HPDE6-E6E7 (cell line): ENCODE measurements around the gene SORCS3.

Experiments
- DNase-seq: peaks from one replicate; pipeline ENCODE4 v3.0.0; 2011; ENCODE audit warnings: missing footprints; ENCODE audit errors: extremely low spot score

The SORCS3 gene

DNA sequence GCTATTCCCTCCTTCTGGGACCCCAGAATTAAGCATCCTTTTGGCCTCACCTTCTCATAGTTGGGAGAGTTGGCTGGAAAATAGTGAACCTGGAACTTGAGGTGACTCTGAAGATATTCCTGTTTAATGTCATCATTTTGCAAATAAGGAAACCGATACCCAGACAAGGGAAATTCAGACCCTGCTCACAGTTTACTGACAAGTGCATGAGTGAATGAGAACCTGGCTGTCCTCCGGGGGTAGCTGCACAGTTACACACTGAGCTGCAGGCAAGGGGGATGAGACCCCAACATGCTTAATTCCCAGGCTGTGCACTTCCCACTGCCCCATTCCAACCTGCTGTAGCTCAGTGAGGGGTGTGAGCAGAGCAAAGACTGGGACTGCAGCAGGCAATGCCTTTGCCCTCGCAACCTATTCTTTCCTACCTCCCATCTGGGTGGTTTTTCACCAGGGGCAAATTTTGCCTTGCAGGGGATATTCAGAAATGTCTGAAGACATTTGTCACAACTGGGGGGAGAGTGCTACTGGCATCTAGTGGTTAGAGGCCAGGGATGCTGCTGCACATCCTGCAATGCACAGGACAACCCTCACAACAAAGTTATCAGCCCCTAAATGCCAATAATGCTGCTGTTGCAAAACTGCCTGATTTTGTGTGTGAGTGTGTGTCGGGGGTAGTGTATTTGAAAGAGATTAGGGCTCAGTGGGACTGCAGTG lies 136.2 kb downstream of the SORCS3 start:
- DNase-seq, result no peak

DNA sequence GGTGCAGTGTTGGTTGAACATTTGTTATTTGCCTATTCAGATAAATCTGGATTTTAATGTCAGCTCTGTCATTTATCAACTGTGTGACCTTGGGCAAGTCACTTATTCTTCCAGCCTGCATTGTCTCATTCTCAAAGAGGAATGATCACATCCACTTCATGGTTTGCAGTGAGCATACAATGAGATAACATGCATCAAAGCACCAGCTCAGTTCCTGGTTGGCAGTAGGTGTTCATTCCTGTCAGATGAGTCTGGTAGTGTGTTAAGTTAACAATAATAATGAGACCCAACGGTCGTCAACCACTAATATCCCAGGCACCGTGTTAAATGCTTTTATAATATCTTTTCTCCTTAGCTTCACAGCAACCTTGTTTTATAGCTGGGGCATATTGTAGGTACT lies 137.3 kb downstream of the SORCS3 start:
- DNase-seq, result no peak

DNA sequence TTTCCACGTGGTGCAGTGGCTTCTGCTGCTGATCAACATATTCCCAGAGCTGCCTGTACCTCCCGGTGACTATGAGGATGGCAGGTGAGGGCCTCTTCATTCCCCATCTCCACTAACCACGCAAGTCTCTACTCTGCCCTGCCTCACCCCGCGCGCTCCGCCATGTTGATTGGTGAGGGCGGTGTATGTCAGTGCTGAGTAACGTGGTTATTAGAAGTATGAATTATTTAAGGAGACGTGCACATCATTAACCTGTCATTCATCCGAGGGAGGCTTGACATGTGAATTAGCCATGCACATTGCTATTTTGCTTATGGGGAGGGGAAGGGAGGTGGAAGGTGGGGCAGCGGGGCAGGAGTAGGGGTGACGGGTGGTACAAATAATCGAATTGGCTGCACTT lies 138.6 kb downstream of the SORCS3 start:
- DNase-seq, result no peak

DNA sequence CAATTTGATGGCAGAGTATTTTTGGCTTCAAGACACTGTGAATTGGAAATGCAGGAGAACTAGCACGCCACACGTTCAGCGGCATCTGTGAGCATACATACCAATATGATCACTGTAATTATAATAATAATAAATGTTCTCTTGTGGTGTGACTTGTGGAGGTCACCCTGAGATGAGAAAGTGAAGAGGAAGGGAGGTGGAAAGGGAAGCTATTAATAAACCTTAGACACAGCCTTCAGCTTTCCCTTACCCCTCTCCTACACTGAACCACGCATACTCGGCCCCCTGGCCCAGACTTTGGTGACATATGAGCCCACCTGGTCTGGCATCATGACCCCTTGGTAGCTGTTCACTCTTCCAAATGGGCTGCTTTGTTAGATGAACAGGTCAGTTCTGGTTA lies 139.1 kb downstream of the SORCS3 start:
- DNase-seq, result no peak

DNA sequence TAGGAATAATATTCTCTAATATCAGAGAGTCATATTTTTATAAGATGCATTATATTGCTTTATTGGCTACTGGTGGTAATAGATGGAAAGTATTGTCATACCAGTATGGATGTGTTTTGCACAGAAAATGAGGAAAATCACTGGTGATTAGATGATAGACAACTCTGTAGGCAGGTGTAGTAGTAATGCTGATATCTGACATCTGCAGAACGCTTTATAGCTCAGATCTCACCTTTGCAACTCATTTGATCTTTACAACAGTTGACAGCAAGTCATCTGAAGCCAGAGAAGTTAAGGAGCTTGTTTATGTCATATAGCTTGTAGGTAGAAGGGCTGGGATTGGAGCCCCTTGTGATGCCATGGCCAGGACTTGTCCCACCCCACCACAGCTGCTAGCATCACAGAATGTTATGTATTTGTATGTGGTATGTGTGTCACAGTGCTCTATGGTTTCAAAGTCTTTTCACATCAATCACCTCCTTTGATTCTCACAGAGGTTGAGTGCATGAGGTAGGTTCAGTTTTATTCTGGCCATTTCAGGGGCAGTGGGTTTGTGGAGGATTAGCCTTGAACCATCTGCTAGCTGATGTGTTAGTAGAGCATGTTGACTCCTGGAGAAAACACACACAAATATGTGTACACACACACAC lies 140.0 kb downstream of the SORCS3 start:
- no peak for DNase-seq

DNA sequence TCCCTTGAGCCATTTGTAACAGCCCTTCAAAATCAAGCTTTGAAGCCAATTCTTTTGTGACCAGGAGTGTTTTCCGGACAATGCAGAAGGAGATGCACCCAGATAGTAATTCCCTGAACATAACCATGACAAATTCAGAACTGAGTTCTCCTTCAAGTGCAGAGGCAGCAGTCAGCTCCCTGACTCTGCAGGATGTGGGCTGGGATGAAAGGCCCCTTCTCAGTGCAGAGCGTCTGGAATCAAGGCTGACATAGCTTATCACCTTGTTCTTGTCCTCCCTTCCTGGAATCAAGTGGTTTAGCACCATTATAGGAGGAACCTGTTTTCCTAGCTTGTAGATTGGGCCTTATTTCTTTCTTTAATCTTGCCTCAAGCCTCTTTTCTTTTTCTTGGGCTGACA lies 143.4 kb downstream of the SORCS3 start:
- no peak for DNase-seq

DNA sequence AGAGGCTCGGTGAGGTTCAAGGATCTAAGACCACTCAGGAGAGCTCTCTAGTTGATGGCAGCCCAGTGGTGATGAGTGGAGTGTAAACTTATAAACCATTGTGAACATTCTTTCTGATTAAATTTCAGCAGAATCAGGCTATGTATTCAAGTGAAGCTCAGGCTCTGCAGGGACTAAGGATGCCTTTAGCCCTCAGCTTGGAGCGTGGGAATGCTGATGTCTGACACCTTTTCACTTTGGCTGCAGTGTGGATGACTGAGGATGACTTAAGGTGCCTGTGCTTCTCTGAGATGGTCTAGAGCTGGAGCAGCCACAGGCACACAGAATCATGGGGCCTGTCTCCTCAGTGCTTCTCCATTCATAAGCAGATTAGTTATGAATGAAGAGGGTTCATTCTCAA lies 150.4 kb downstream of the SORCS3 start:
- DNase-seq, result no peak

DNA sequence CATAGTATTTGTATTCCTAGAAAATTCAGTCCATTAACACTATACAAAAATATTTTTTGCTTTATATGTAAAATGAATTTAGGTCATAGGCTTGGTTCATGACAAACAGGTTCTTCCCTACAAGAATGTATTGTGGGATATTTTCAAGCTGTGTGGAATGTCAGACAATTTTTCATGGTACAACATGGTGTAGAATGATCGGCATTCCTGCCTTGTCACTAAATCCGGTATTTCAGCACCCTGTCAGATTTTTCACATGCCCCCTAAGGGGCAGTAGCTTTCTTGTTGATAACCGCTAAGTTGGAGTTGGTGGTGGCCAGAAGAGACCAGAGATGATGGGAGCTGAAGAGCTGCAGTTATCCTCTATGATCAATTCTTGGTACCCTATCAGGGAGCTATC lies 154.3 kb downstream of the SORCS3 start:
- no peak for DNase-seq

DNA sequence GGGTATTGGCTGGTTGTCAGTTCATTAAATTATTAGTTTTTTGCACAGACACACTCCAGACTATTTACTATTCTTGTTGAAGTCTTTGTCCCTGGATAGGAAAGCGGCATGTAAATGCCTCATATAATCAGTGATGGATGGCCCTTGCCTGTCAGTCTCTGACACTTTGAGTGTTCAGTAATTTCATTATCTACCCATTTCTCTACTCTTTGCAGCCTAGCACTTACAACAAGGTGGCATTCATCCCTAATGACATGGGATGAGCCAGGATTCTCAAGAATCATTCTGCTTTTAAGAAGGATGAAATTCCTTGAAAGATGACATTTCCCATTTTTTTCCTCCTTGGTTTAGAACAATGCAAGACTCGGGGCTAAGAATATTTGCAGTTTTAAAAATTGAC lies 155.7 kb downstream of the SORCS3 start:
- DNase-seq, result no peak

DNA sequence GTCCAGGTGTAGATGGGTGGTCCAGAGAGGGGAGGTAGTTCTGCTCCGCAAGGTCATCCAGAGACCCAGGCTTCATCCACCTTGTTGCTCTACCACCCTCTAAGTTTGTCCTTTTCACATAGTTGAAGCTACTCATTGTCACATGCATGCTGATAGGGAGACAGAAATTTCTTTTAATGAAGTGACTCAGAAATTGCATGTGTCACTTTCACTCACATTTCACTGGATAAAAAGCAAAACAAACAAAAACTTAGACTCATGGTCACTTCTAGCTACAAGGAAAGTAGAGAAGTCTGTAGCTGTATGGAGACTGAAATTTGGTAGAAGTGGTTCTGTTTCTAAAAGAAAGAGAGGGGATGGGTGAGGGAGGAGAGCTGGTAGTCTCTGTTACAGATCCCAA lies 161.9 kb downstream of the SORCS3 start:
- DNase-seq, result no peak

DNA sequence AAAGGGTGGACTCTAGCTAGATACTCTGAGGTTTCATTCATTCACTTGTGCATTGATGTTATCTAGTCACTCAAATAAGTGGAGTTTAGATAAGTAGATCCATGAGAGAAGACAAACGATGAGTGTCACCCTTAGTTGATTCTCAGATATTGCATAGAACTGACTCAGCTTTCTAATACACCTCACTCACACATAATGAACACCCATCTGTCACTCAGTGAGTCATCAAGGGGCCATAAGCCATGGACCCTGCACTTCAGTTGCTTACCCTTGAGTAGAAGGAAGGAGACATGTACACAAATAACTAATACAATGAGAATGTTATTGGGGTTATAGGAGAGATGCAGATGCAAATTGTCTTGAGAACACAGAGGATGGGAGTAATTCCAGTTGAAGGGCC lies 163.8 kb downstream of the SORCS3 start:
- no peak for DNase-seq

DNA sequence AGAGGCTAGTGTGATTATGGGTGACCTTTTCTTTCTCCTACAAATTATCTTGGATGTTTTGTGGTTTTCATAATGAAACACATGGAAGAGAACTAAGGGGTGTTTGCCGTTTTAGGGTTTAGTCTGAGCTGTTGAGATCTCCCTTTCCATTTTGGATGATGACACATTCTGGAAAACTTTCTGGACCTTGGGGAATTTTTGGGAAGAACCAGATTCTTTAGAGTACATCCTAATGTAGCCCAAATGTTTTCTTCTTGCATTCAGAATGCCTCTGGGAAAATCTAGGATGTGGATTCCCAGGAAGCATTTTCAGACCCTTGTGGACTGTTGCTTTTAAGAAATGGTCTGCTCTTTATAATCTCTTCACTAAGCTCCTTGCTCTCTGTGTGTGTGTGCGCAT lies 165.7 kb downstream of the SORCS3 start:
- DNase-seq, result no peak

DNA sequence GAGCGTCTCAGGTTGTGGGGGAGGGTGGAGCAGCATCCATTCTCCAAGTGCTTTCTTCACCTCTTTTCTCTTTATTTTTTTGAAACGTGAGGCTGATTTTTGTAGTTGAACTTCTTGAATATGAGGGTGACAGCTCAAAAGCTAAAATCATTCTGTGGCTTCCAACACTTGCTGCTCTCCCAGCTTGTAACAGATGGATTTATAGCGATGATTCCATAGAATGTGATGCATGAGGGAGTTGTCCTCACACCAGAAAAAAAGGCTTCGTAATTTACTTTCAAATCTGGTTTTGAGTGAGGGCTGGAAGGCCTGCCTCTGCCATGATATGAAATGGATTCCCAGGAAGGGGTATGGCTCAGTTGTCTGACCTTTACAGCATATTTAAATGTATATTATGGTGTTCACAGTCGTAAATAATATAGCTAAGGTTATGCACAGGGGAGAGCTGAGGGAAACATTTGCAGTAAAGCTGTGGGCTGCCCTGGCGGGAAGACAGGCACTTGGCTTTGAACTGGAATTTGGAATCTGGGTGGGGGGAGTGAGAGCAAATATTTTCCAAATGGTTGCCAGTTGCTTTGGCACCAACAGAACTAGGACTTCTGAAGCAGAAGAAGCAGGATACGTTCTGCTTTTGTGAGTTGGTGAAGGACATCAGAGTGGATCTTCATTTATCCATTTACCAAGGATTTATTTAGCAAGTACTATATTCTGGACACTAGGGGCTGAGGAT lies 166.7 kb downstream of the SORCS3 start:
- no peak for DNase-seq

DNA sequence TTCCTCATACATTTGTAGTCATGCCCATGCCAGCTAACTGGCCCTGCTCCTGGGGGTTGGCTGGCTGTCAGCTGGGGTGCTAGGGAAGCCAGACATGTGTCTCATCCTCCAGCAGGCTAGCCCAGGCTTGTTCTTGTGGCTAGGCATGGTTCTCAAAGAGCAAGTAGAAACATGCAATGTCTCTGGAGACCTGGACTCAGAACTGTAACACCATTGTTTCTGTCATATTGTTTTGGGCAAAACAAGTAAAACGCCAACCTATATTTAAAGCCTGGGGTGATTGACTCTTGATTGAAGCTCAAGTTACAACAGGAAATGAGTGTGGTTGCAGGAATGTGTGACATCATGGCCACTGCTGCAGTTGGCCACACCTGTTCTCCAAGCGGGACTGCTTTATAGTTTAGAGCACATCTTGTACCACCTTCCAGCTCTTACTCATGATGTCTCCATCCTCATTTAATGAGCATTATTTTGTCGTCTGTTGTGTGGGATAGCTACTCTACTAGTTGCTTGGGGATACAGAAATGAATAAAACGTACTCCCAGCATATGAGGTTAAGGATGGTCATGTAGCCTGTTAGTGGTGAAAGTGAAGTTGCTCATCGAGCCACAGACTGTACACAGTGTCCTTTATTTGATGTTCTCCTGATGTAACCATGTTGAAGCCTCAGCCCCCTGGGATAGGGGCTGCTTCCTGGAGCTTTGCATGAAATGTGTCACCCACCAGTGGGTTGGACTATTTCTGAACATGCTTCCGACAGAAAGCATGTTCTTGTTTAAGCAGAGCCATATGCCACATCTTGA lies 168.4 kb downstream of the SORCS3 start:
- no peak for DNase-seq

DNA sequence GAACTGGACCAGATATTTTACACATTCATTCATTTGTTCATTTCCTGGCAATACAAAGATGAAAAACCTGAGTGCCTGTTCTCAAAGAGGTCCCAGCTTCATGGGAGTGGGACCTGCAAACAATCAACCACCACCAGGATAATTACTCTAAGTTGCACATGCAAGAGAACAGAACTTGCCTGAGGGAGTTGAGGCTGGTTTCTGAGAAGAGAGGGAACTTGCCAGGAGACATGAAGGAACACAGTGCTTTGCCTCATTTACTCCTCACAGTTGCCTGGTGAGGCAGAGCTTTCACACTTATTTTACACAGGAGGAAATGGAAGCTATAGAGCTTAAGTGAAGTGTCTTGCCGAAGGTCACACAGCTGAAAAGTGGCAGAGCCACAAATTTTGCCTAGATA lies 170.1 kb downstream of the SORCS3 start:
- DNase-seq, result no peak

DNA sequence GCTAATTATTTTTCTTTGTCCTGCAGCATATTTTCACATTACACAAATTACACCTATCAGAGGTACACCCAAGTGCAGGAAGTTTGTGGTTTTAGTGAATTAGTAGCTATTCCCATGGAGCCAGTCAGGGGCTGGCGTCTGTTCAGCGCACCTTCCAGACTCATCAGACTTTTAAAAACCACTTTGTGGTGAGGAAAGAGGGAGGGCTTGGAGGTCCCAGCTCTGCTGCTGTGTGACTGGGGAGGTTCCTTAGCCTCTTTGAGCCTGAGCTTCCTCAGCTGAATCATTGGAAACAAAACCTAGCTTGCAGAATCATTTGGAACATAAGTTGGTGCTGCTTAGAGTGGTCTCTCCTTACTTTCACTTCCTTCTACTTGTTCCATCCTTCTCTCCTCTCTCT lies 175.4 kb downstream of the SORCS3 start:
- no peak for DNase-seq

DNA sequence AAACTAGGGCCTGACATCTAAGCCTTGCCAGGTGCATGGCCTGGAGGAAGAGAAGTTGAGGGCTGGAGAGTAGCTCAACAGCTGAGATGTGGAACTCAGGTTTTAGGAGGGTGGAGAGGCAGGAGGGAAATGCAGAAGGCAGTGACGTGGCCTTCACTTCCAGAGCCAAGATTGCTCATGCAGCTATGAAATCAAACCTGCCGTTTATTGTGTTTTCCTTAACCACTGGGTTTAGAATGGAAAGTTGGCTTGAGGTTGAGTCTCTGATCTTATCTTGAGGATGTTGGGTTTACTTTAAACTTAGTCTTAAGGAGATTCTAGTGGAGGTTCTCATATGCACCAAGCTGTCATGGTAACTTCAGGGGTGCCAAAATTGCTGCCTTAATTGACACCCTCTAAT lies 178.6 kb downstream of the SORCS3 start:
- DNase-seq, result no peak

DNA sequence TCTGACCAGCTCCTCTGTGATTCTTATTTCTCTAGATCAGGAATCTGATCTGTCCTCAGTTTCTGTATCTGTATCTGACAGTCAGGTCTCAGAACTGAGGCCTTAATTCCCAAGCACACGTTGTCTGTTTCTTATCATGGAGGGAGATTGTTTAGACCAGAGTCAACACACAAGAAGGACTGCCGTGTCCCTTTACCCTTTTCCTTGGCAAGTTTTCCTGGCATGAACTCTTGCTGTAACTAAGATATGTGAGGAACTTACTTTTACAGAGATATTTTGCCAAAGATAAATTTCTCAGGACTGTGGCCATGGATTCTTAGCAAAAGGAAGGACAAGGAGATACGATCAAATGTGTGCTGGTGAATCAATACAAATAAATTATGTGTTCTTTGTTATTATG lies 181.0 kb downstream of the SORCS3 start:
- no peak for DNase-seq

DNA sequence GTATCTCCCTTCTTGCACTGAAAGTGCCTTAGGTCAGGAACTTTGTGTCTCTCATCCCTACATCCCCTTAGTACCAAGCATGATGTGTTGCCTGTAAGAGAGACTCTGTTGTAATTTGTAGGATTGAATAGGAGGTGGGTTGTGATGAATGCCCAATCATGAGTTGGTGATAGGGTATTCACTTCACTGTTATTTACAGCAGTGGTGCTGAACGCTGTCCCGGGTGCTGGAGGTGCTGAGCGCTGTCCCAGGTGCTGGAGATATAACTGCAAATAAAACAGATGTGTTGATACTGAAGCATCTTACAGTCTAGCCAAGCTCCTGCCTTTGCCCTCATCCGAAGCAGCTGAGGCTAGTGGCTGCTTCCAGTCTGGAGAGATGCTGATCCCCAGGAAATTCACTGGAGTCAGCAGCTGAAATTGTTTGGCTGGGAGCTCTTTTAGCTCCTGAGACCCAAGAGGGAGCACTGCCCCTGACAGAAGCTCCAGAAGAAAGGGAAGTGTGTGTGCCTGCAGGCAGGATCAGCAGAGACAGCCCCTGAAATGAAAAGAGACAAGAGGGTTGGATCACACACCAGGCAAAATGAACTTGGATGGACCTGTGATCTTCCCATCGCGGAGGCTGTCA lies 183.4 kb downstream of the SORCS3 start:
- DNase-seq, result peak; percentile 3

DNA sequence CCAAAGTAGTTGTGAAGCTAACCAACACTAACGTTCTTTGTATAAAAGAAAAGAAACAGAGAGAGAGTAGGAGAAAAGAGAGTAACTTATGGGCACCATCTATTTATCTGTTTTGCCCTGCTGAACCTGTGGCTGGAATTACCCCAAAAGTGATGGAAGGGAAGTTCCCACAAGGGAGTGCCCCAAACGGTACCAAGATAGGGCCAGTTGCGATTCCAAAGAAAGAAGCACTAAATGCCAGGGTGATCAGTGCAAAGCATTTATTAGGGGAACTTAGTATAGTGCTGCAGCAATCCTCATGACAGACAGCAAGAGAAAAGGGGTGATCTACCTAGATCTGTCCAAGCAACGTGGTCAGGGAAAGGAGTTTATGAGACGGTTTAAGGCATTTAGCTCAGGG lies 190.2 kb downstream of the SORCS3 start:
- DNase-seq, result no peak

DNA sequence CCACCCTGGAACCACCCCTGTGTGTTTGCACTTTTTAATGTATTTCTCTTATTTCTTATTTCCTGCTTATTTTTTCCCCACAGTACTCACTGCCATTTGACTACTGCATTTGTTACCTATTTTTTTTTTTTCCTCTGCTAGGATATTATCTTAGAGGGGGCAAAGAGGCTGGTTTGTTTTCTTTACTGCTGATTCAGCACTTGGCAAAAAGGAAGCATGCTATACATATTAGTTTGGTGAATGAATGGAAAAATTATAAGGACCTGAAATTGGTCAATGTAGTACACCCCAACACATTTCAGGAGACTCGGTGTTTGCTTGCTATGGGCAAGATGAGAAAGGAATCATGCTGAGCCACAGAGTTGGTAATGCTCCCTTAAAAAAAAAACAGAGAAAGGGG lies 193.5 kb downstream of the SORCS3 start:
- no peak for DNase-seq

DNA sequence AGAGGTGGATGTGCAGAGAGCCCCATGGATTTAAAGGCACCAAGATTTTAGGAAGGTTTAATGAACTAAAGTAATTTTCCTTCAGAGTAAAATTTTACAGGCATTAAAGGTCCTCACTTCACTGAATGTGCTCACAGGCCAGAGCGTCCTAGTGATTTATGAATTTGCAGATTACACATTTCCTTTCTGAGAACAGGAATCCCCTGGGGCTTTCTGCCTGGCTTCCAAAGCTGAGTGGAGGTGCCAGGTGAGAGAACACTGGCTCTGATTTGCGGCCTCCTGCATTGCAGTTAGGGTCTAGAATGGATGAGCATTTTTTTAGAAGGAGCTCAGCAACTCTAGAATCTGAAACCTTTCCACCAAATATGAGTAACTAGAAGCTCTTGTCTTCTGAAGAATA lies 194.3 kb downstream of the SORCS3 start:
- no peak for DNase-seq
